ENCODE measurements around the gene ADAM11.

The ADAM11 gene

DNA sequence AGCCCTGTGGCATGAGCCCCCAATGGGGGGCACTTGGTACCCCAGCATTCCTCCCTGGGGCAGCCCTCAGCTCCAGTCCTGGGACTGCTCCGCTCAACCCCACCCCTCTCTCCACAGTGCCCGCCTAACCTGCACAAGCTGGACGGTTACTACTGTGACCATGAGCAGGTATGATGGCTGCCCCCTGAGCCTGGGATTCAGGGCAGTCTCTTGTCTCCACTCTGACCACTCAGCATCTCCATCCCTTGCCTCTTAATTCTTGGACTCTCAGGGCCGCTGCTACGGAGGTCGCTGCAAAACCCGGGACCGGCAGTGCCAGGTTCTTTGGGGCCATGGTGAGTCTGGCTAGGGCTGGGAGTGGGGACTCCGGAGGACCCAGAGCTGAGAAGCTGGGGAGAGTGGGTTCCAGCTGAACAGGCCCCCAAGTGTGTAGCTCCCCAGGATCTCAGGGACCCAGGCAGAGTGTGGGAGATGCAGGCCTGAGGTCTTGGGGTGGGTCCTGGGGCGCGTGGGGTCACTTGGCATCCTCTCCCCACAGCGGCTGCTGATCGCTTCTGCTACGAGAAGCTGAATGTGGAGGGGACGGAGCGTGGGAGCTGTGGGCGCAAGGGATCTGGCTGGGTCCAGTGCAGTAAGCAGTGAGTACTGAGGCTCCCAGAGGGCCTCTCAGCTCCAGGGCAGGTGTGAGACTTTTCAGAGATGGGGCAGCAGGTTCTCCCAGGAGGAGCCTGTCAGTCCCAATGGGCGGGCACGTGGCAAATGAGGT lies 18.0 kb downstream of the ADAM11 start:
- DNase-seq, result no peak

DNA sequence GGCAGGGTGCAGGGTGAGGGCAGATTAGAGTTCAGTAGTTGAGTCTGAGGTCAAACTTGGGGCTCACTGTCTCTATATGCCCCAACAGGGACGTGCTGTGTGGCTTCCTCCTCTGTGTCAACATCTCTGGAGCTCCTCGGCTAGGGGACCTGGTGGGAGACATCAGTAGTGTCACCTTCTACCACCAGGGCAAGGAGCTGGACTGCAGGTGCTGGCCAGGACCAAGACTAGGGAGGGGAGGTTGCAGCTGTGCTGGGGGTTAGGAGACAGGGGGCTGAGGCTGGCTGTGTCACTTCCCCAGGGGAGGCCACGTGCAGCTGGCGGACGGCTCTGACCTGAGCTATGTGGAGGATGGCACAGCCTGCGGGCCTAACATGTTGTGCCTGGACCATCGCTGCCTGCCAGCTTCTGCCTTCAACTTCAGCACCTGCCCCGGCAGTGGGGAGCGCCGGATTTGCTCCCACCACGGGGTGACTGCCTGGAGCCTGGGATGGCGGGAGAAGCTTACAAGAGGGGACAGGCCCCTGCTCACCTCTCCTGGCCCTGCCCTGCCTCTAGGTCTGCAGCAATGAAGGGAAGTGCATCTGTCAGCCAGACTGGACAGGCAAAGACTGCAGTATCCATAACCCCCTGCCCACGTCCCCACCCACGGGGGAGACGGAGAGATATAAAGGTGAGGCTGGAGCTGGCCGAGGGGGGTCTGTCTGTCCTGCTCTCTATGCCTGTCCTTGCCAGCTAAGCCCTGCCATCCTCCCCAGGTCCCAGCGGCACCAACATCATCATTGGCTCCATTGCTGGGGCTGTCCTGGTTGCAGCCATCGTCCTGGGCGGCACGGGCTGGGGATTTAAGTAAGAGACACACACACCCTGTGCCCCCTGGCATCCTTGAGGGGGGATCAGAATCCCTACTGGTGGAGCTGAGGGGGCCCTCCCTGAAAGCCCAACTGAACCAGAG lies 18.9 kb downstream of the ADAM11 start:
- no peak for DNase-seq

GRCh38 chr17:44778656-44779210 lies 19.9 kb downstream of the ADAM11 start:
- no peak for DNase-seq

GRCh38 chr17:44779211-44780025 lies 20.6 kb downstream of the ADAM11 start:
- DNase-seq, result peak; percentile 81

GRCh38 chr17:44780161-44780560 lies 21.4 kb downstream of the ADAM11 start:
- no peak for DNase-seq

GRCh38 chr17:44780845-44781480 lies 22.2 kb downstream of the ADAM11 start:
- DNase-seq, result no peak

GRCh38 chr17:44781551-44782325 lies 22.9 kb downstream of the ADAM11 start:
- no peak for DNase-seq

- no peak for DNase-seq
These were observed 23.6 kb downstream of the ADAM11 start for GRCh38 chr17:44782326-44782850.

DNA sequence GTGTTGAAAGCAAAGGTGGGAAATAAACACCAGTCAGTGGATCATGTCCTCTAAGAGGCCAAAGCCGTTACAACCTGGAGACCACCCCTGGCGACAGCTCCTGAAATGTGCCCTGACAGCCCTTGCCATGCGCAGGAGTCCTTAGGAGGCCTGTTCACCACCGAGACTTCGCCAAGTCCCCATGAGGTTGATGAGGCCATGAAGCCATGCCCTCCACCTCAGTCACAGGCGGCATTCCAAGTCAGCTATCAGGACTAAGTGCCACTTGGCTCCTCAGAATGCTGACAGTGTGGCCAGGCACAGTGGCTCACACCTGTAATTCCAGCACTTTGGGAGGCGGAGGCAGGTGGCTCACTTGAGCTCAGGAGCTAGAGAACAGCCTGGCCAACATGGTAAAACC lies 27.1 kb downstream of the ADAM11 start:
- DNase-seq, result no peak

DNA sequence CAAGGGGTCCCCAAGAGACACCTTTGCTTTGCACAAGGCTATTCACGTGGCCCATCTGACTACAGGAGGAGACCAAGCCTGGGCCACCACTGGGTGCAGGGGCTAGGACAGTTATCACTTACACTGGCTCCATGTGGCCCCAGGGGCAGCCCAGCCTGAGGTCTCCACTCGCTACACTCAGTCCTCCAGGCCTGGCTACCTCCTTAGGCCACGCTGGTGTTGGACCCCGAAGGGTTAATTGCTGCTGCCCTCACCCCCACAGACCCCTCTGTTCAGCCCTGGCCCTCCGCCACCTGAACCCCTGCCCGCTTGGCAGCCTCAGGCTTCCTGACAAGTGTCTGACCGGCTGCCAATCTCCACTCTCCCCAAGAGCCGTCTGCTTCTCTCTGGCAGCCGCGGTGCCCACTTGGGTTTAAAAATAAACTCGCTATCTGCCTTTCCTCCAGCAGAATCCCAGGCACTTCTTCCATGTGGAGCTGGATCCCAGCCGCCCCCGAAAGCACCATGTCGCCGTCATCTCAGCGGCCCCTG lies 27.8 kb downstream of the ADAM11 start:
- DNase-seq, result no peak

DNA sequence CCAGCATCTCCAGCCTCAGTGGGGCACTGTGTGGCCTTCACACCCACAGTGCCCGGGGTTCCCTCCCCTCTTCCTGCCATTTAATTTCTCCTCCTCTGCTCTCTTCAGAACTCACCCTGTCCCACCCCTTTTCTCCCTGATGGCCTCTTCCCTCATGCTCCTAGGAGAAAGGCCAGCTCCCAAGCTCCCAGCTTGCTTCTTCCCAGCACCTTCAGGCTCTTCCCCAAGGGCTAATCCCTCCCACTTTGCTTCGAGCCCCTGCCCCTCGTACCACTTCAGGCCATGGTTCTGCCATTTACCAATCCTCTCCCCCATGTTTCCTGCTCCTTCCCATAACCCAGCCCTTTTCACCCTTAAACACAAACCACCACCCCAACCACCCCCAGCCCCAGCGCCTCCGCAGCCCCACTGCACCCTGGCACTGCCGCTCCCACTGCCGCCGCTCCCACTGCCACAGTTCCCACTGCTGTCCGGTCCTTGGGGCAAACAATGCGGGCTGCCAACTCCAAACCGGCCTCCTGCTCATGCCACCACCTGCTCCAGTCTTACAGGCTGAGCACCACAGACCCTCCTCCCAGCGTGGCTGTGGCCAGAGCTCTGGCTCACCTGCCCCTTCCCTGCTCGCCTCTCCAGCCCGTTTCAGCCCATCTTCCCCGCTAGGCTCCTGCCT lies 28.6 kb downstream of the ADAM11 start:
- DNase-seq, result no peak

GRCh38 chr17:44788139-44788538 lies 29.4 kb downstream of the ADAM11 start:
- DNase-seq, result no peak

- DNase-seq, result no peak
These were observed 33.5 kb downstream of the ADAM11 start for GRCh38 chr17:44792276-44792675.

DNA sequence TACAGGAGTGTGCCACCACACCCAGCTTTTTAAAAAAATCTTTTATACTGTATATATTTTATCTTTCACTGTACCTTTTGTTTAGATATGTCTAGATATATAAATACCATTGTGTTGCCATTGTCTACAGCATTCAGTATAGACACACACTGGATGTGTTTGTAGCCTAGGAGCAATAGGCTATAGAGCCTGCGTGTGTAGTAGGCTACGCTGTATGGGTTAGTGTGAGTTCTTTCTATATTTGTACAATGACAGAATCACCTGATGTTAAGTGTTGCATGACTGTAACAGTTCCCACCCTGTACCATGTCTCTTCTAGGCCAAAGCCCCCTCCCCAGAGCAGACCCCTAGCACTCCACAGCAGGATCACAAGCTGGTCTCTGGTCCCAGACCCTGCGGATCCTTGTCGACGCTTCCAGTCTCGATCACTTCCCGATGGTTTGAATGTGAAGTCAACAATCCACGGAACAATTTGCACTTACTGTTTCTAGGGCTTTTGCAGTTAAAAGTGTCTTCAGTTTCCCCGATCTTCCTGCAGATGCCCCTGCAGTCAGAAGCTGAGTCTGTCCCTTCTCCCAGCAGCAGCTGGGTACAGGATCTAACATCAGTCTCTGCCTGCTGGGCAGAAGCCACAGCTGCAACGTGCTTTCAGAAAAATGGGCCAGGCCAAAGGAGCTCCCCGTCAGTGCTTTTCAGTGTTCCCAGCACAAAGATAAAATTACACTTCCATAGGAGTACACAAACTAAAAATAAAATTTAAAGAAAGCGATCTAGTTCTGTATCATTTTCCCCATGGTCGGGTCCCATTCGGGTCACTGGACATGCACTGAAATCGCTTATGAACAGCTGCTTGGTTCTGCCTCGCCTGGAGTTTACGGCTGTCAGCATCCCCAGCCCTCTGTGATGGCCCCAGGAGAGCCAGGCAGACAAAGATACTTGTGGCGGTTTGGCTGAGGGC lies 35.4 kb downstream of the ADAM11 start:
- DNase-seq, result no peak

DNA sequence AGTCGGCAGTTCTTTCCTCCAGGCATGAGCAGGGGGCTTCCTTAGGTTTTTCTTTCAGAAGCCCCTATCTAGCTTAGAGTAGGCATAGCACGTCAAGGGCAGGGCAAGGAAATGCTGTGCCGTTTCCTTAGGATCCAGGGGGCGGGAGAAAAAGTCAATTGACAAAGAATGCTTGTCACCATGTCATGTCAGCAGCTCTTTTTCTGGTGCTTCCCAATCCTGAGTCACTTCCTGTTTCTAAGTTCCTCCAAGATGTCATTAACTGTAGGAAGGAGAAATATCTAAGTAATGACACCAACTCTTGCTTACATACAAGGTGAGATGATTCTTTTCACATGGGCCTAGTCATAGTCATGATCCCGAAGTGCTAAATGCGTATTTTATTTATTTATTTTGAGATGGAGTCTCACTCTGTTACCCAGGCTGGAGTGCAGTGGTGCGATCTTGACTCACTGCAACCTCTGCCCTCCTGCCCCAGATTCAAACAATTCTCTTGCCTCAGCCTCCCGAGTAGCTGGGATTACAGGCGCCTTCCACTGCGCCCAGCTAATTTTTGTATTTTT lies 36.1 kb downstream of the ADAM11 start:
- DNase-seq, result no peak

- no peak for DNase-seq
These were observed 36.6 kb downstream of the ADAM11 start for GRCh38 chr17:44795421-44795820.

DNA sequence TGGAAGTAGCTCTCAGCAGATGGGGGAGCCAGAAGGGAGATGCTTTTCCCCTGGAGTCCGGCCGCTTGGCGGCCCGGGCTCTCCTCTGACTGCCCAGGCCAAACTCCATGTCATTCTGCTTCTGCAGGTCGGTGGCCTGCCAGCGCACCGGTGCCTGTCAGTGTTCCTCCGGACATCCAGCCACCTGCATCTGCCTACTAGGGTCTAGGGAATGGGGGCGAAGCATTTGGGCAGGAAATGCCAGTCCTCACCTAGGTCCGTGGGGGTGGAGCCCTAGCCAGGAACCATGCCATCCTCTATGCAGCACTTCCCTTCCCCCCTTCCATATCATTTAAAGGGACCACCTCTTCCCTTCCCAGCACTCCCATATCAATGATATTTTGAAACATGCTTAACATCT lies 37.1 kb downstream of the ADAM11 start:
- DNase-seq, result no peak

DNA sequence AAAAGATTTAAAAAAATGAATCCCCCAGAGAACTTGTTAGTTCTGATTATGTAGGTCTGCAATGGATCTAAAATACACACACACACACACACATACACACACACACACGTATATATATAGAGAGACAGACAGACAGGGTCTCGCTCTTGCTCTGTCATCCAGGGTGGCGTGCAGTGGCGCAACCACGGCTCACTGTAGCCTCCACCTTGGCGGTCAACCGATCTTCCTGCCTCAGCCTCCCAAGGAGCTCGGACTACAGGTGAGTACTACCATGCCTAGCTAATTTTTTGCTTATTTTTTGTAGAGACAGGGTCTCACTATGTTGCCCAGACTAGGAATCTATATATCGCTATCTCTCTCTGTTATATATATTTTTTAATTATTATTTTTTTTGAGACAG lies 37.9 kb downstream of the ADAM11 start:
- no peak for DNase-seq

DNA sequence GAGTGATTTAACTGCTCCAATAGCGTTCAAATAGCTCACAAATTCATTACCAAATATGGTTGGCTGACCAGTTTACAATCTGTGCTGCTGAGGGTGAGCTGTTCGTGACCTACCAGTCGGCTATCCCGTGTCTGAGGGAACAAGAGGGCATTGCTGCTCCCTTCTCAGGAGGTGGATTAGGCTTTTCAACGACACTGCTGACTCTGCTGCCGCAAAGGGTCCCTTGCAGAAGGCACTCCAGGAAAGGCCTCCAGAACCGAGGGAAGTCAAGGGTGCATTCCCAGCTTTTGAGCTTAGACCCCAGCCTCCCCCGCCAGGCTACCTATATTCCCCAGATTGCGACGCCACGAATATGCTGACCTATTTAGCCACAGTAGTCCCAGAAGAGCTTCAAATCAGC lies 39.0 kb downstream of the ADAM11 start:
- DNase-seq, result no peak
